NCI-H1436 (cell line): Measurements from ENCODE around the gene SELENOI.
"Not testable (repeated sequence)": the region's sequence is repeated elsewhere in the genome, so short reads cannot be mapped to it uniquely, and the experiment has no call there.

Experiments used
- DNase-seq: peaks from one replicate; lab custom pipeline; 2025; lab: John Stamatoyannopoulos, UW

SELENOI gene

GRCh38 chr2:26359886-26360473 is 14.0 kb downstream of the SELENOI start:
- DNase-seq: no peak

- DNase-seq: no peak
These were observed 17.4 kb downstream of the SELENOI start for GRCh38 chr2:26363323-26363722.

- no peak for DNase-seq
These were observed 18.0 kb downstream of the SELENOI start for GRCh38 chr2:26363958-26364357.

- no peak for DNase-seq
These were observed 18.7 kb downstream of the SELENOI start for GRCh38 chr2:26364669-26365068.

GRCh38 chr2:26366957-26367356 is 21.0 kb downstream of the SELENOI start:
- no peak for DNase-seq

- DNase-seq: not testable (repeated sequence)
These were observed 23.7 kb downstream of the SELENOI start for GRCh38 chr2:26369664-26370063.

- not testable (repeated sequence) for DNase-seq
These were observed 25.0 kb downstream of the SELENOI start for GRCh38 chr2:26370909-26371308.

GRCh38 chr2:26376799-26377198 is 30.9 kb downstream of the SELENOI start:
- no peak for DNase-seq

GRCh38 chr2:26380281-26380680 is 34.3 kb downstream of the SELENOI start:
- no peak for DNase-seq

GRCh38 chr2:26382564-26382963 is 36.6 kb downstream of the SELENOI start:
- DNase-seq: no peak

- no peak for DNase-seq
These were observed 38.2 kb downstream of the SELENOI start for GRCh38 chr2:26384183-26384582.

GRCh38 chr2:26384597-26384996 is 38.7 kb downstream of the SELENOI start:
- DNase-seq: no peak

GRCh38 chr2:26387189-26387588 is 41.2 kb downstream of the SELENOI start:
- no peak for DNase-seq

- no peak for DNase-seq
These were observed 48.8 kb downstream of the SELENOI start for GRCh38 chr2:26394694-26395093.

GRCh38 chr2:26395394-26395793 is 49.5 kb downstream of the SELENOI start:
- no peak for DNase-seq

GRCh38 chr2:26396734-26397298 is 50.9 kb downstream of the SELENOI start:
- DNase-seq: no peak

- DNase-seq: no peak
These were observed 53.9 kb downstream of the SELENOI start for GRCh38 chr2:26399771-26400376.

- DNase-seq: no peak
These were observed 54.8 kb downstream of the SELENOI start for GRCh38 chr2:26400723-26401122.

- peak; percentile 75 for DNase-seq
These were observed 56.0 kb downstream of the SELENOI start, which contains the start of gene DRC1 for GRCh38 chr2:26401739-26402541. DRC1 (plus strand) TSS chr2:26401920; CDS start chr2:26401990, 70 bp downstream.

- no peak for DNase-seq
These were observed 61.6 kb downstream of the SELENOI start for GRCh38 chr2:26407526-26407925.

GRCh38 chr2:26409785-26410184 is 63.8 kb downstream of the SELENOI start:
- DNase-seq: no peak

- no peak for DNase-seq
These were observed 64.9 kb downstream of the SELENOI start for GRCh38 chr2:26410764-26411243.

- no peak for DNase-seq
These were observed 65.5 kb downstream of the SELENOI start for GRCh38 chr2:26411419-26411818.
